Neural cell (in vitro differentiated cells): ENCODE measurements around the gene PLXNA4. TPM values are rescaled to one million over a fixed set of nuclear protein-coding genes. Genes with fewer than 3 reads are reported as not detected.

ENCODE experiments used
- H2AFZ ChIP-seq: fragments of 200-600, 300-800 bp; sonication (generic), shearing (Covaris generic); 2 replicates; pipeline ENCODE4 v1.6.0; 2014; ENCODE audit warnings: low read depth, mild to moderate bottlenecking, antibody characterized with exemption, low read length, moderate library complexity
- H3F3A ChIP-seq: fragments of 200-600 bp; shearing (Covaris generic); 2 replicates; pipeline ENCODE4 v1.6.1; 2016; ENCODE audit warnings: mild to moderate bottlenecking, moderate library complexity, mixed read lengths, antibody characterized with exemption, low read length; ENCODE audit not compliant: insufficient read depth, poor library complexity, severe bottlenecking
- H3K27ac ChIP-seq: fragments of 200-600, 300-800 bp; sonication (generic), shearing (Covaris generic); 2 replicates; pipeline ENCODE4 v1.5.1; 2014; ENCODE audit warnings: mild to moderate bottlenecking, low read length, moderate library complexity
- H3K27me3 ChIP-seq: fragments of 300-800, 200-600 bp; sonication (generic), shearing (Covaris generic); 2 replicates; pipeline ENCODE4 v1.6.0; 2014; ENCODE audit warnings: mild to moderate bottlenecking, low read depth, low read length, moderate library complexity; ENCODE audit not compliant: insufficient read depth
- H3K36me3 ChIP-seq: fragments of 300-800, 200-600 bp; sonication (generic), shearing (Covaris generic); 2 replicates; pipeline ENCODE4 v1.5.1; 2014; ENCODE audit warnings: mild to moderate bottlenecking, antibody characterized with exemption, low read length, moderate library complexity; ENCODE audit not compliant: insufficient read depth
- H3K4me2 ChIP-seq: fragments of 300-800, 200-600 bp; sonication (generic), shearing (Covaris generic); 2 replicates; pipeline ENCODE4 v1.6.0; 2014; ENCODE audit warnings: mild to moderate bottlenecking, low read length
- H3K4me3 ChIP-seq: fragments of 300-800, 200-600 bp; sonication (generic), shearing (Covaris generic); 2 replicates; pipeline ENCODE4 v1.5.1; 2014; ENCODE audit warnings: mild to moderate bottlenecking, low read length, moderate library complexity
- H3K79me2 ChIP-seq: fragments of 200-600 bp; shearing (Covaris generic); replicated peaks from 2 replicates; pipeline ENCODE4 v1.6.0; 2014; ENCODE audit warnings: mild to moderate bottlenecking, low read length, moderate library complexity; ENCODE audit not compliant: insufficient read depth
- H3K9ac ChIP-seq: fragments of 300-800, 200-600 bp; sonication (generic), shearing (Covaris generic); 2 replicates; pipeline ENCODE4 v1.6.1; 2016; ENCODE audit warnings: mild to moderate bottlenecking, low read length, mixed read lengths
- H3K9me2 ChIP-seq: fragments of 200-600 bp; shearing (Covaris generic); 2 replicates; pipeline ENCODE4 v1.6.1; 2016; ENCODE audit warnings: mild to moderate bottlenecking, low read length, mixed read lengths; ENCODE audit not compliant: insufficient read depth
- H3K9me3 ChIP-seq: fragments of 200-600, 300-800 bp; sonication (generic), shearing (Covaris generic); 2 replicates; pipeline ENCODE4 v1.6.1; 2016; ENCODE audit warnings: mild to moderate bottlenecking, mixed run types, low read length, moderate library complexity, mixed read lengths
- H4K20me1 ChIP-seq: fragments of 200-600 bp; shearing (Covaris generic); 2 replicates; pipeline ENCODE4 v1.6.1; 2016; ENCODE audit warnings: mild to moderate bottlenecking, mixed run types; ENCODE audit not compliant: insufficient read depth
- CTCF ChIP-seq: fragments of 450-650 bp; IDR thresholded peaks from 2 replicates; pipeline ENCODE4 v1.5.1; 2014; ENCODE audit warnings: antibody characterized with exemption, mild to moderate bottlenecking, moderate library complexity; ENCODE audit not compliant: poor library complexity, severe bottlenecking
- EP300 ChIP-seq: fragments of 450-650 bp; conservative IDR thresholded peaks from 2 replicates; pipeline ENCODE4 v1.6.1; 2014; ENCODE audit warnings: antibody characterized with exemption, mild to moderate bottlenecking, moderate library complexity; ENCODE audit not compliant: poor library complexity, severe bottlenecking
- EZH2 ChIP-seq: fragments of 200-600, 300-800 bp; shearing (Covaris generic), sonication (generic); IDR thresholded peaks from 2 replicates; pipeline ENCODE4 v1.6.1; 2014; ENCODE audit warnings: antibody characterized with exemption, low read length, borderline replicate concordance, mild to moderate bottlenecking; ENCODE audit not compliant: insufficient read depth, poor library complexity, severe bottlenecking
- MXI1 ChIP-seq: fragments of 450-650 bp; conservative IDR thresholded peaks from 2 replicates; pipeline ENCODE4 v1.6.1; 2014; ENCODE audit warnings: antibody characterized with exemption, mild to moderate bottlenecking; ENCODE audit not compliant: poor library complexity, severe bottlenecking
- POLR2AphosphoS5 ChIP-seq: IDR thresholded peaks from 2 replicates; pipeline ENCODE4 v1.6.1; 2012
- RAD21 ChIP-seq: fragments of 450-650 bp; conservative IDR thresholded peaks from 2 replicates; pipeline ENCODE4 v1.6.1; 2014; ENCODE audit warnings: antibody characterized with exemption, mild to moderate bottlenecking, moderate library complexity
- REST ChIP-seq: IDR thresholded peaks from 2 replicates; pipeline ENCODE4 v1.6.1; 2012; ENCODE audit warnings: borderline replicate concordance
- SMC3 ChIP-seq: fragments of 450-650 bp; conservative IDR thresholded peaks from 2 replicates; pipeline ENCODE4 v1.6.1; 2014; ENCODE audit warnings: antibody characterized with exemption, mild to moderate bottlenecking, moderate library complexity; ENCODE audit not compliant: poor library complexity
- TAF1 ChIP-seq: IDR thresholded peaks from 2 replicates; pipeline ENCODE4 v1.6.1; 2012; ENCODE audit warnings: low read depth
- polyA plus RNA-seq: library from polyadenylated mRNA; depleted of rRNA; stranded (reverse); fragments of >200 nt; gene quantifications from 2 replicates; pipeline ENCODE4 v1.2.3, GENCODE V29; 2014

PLXNA4 gene
- polyA plus RNA-seq, 1 donor from 2014 or later: 7.2 TPM

- no peak overlapping the region for H3K4me2 ChIP-seq
- H3K27me3 ChIP-seq: peaks cover 3% of the 10 kb centered on the region
- no peak overlapping the region for H3K27ac ChIP-seq
- no peaks in the 10 kb centered on the region for H4K20me1 ChIP-seq
- no peaks in the 10 kb centered on the region for H3K9me3 ChIP-seq
- no peak for TF ChIP-seq EZH2
- TF ChIP-seq EP300: no peak
- no peak for TF ChIP-seq REST
- no peak for TF ChIP-seq TAF1
- TF ChIP-seq MXI1: no peak
- no peak for TF ChIP-seq RAD21
- no peak for TF ChIP-seq SMC3
- no peak for TF ChIP-seq POLR2AphosphoS5
- no peak for TF ChIP-seq CTCF
- H2AFZ ChIP-seq: no peak overlapping the region
- no peaks in the 10 kb centered on the region for H3K9me2 ChIP-seq
- no peaks in the 10 kb centered on the region for H3K36me3 ChIP-seq
- no peak overlapping the region for H3K9ac ChIP-seq
- no peaks in the 10 kb centered on the region for H3K79me2 ChIP-seq
- no peaks in the 10 kb centered on the region for H3F3A ChIP-seq
- H3K4me3 ChIP-seq: no peak overlapping the region
These were observed 33.7 kb upstream of the PLXNA4 start for GRCh38 chr7:132609906-132610520.

- H4K20me1 ChIP-seq: no peaks in the 10 kb centered on the region
- H3K27ac ChIP-seq: no peak overlapping the region
- H3K4me3 ChIP-seq: no peak overlapping the region
- no peaks in the 10 kb centered on the region for H3K27me3 ChIP-seq
- H3K79me2 ChIP-seq: no peaks in the 10 kb centered on the region
- H3K9ac ChIP-seq: no peak overlapping the region
- H2AFZ ChIP-seq: no peak overlapping the region
- no peak overlapping the region for H3K4me2 ChIP-seq
- TF ChIP-seq POLR2AphosphoS5 (no peak), CTCF (no peak), EZH2 (no peak), MXI1 (no peak), TAF1 (no peak), RAD21 (no peak), REST (no peak), EP300 (no peak)
- no peaks in the 10 kb centered on the region for H3K9me2 ChIP-seq
- H3F3A ChIP-seq: no peaks in the 10 kb centered on the region
- no peaks in the 10 kb centered on the region for H3K9me3 ChIP-seq
- no peaks in the 10 kb centered on the region for H3K36me3 ChIP-seq
These were observed 33.0 kb upstream of the PLXNA4 start for GRCh38 chr7:132609222-132609621.
